HG03442 (cell line): ENCODE results near the gene CYP3A5.
"Not testable (repeated sequence)": the region's sequence is repeated elsewhere in the genome, so short reads cannot be mapped to it uniquely, and the experiment has no call there.

Source experiments
- ATAC-seq: cut with Tn5 transposase; IDR thresholded peaks from one replicate; pipeline ENCODE4 v1.9.1; 2021; ENCODE audit warnings: mild to moderate bottlenecking, moderate library complexity; ENCODE audit not compliant: unreplicated experiment

CYP3A5 gene

DNA sequence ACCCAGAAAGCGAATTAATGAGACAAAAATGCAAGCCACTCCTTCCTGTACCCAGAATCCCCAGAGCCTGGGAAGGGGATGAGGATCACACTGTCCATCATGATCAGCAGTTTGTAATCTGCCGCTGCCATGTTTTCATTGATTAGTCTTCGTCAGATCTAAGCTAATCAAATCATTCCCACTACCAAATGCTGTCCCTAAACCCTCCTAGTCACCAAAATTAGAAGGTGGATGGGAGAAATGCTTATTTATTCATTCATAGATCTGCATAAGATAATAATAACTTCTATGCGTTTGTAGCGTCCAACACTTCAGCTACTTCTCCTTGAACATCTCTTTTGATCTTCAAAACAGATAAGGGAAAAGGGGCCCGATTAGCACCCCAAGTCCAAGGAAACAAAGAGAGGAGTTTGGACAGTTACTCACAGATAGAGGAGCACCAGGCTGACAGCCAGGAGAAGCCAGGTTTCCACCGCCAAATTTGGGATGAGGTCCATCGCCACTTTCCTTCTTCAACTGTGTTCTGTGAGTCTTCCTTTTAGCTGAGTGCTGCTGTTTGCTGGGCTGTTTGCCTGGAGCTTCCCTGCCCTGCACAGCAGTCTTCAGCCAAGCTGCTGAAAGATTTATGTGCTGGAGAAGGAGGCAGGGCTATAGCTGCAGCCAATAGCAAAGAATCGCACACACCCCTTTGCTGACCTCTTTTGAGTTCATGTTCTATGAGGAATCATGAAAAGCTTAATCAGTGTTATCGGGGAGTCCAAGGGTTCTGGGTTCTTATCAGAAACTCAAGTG is at the start of gene CYP3A5:
Gene CYP3A5, minus strand, starts transcription at position 597 of the 792 bp plus-strand sequence. Its CDS starts 100 bp downstream, at position 497.
- no peak for ATAC-seq

DNA sequence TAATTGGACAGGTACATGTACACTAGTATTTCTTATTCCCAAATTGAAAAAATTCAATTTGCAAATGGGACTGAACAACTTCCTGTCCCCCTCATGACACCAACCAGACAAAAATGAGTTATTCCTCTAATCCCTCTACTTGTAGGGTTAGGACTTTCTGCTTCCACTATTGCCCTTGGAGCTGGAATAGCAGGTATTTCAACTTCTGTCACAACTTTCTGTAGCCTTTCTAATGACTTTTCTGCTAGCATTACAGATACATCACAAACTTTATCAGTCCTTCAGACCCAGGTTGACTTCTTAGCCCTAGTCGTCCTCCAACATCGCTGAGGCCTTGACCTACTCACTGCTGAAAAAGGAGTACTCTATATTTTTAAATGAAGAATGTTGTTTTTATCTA is 48.8 kb upstream of the CYP3A5 start:
- no peak for ATAC-seq

DNA sequence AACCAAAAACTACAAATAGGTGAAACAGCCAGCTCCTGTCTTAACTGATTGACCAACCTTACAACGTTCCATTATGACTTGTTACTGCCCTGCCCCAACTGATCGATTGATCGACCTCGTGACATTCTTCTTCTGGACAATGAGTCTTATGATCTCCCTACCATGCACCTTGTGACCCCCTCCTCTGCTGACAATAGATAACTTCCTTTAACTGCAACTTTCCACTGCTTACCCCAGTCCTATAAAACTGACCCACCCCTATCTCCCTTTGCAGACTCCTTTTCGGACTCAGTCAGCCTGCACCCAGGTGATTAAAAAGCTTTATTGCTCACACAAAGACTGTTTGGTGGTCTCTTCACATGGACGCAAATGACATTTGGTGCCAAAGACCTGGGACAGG is 43.4 kb upstream of the CYP3A5 start:
- not testable (repeated sequence) for ATAC-seq

DNA sequence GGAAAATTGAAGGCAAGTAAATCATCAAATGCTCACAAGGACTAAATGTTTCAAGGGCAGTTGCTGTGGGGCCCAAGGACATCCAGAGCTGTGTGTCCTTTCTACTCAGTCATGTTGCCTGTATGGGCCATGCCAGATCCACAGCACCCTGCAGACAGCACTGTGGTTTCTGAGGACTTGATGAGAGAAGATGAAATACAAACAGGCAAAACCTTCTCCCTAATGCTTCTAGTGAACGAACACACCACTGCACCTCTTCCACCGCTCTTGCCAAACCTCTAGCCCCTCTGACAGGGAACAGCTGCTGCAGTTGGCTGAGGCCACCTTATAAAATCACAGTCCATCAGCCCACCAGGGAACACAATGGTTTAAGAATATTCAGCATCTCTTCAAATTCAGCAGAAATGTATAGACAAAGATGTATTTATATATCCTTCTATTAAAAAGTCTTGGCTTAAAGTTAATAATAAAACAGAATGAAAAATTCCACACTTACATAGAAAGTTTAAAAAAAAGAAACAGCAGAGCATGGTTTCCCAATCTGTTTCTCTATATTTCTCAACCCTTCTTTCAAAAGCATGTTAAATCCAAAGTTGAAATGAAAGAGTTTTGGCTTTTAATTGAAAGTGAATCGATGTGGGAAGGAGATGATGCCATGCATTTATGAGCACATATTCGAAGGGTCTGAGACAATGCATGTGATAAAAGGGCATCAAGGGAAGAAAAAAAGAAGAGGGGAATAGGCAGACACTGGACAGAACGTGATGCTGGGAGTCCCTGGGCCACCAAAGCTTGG is 41.2 kb upstream of the CYP3A5 start:
- no peak for ATAC-seq

DNA sequence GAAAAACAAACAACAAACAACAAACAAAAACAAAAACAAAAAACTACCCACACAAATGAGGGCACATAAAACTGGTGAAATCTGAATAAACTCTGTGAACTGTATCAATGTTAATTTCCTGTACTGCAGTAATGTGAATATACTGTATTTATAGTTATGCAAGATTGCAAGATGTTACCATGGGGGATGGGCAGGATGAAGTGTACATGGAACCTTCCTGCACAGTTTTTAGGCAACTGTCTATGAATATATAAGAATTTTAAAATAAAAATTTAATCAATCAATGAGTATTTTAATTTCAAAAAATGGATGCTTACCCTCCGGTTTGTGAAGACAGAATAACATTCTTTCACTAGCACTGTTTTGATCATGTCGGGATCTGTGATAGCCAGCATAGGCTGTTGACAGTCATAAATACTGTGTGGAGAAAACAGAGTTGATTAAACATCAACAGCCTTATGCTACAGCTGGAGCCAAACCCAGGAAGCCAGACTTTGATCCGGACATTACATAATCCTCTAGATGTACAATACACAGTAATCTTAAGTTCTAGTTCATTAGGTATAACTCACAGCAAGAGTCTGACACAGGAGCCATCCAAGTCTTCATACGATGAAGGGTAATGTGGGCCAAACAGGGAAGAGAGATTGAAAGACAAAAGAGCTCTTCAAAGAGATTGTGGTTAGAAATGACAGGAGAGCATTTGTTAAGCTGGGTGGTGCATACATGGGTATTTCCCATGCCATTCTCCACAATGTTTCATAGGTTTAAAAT is 40.4 kb upstream of the CYP3A5 start:
- ATAC-seq, result no peak

DNA sequence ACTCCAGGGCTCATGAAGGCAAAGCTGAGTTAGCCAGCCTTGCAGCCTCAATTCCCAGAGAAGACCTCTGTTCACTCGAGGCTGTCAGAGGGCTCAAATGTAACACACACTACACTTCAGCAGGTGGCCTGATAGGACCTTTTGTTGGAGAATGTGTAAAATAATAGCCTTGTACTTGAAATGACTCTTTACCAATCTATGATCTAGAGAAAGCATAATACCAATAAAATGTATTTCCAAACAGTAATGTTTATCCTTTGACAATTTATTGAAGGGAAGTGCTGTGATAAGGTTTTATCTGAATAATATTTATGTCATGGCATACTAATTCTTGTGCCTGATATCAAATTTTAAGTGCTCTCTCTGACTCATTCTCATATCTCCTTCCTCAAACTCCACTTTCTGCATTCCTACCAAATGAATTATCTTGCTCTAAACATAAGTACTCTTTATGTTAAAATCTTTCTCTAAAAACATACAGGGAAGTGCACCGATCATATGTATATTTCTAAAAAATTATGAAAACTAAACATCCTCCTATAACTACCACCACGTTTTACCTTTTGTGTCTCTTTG is 34.3 kb upstream of the CYP3A5 start:
- no peak for ATAC-seq

DNA sequence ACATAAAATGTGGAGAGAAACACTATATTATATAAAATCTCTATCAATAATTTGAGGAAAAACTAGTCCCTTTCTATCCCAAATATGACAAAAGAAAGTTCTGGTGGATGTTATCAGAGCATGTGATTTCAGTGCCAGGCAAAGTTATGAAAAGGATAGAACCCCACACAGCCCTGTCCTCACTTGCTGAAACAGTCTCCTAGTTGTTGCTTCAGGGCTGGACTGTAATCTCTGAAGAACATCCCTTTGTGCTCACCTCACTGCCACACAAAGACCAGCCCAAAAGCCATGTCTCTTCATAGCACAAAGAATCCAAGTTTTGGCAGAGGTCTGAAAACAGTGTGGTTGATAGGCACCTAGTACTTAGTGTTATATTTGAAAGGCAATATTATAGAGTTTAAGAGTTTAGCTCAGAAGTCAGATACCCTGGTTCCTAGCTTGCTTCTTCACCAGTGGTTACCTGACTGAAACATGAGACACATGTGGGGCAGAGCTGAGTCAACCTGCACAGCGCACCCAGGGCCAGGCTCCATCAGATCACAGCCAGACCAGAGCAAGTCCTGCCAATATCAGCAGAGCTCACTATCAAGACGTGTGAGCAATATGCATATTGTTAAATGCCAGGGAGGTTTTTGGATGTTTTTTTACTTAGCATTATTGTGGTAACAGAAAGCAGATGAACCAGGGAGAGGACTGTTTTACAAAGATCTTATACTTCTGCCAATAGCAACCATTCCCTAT is 30.2 kb upstream of the CYP3A5 start:
- no peak for ATAC-seq

DNA sequence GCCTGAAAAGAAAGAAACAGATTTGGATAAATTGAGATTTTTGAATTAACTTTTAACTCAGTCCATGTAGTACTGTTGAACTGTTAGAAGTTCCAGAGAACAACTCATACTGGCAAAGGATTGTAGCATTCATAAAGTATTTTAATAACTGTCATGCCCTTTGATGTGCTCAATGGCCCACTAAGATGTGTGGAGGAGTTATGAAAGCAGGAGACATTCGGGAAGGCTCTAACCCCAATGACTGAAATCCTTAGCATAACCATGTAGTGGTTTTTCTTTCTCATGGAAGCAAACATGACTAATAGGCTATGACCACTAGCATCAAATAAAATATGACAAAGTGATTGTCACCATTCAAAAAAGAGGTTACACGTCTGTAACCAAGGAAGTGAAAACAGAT is 29.5 kb upstream of the CYP3A5 start:
- ATAC-seq, result no peak

DNA sequence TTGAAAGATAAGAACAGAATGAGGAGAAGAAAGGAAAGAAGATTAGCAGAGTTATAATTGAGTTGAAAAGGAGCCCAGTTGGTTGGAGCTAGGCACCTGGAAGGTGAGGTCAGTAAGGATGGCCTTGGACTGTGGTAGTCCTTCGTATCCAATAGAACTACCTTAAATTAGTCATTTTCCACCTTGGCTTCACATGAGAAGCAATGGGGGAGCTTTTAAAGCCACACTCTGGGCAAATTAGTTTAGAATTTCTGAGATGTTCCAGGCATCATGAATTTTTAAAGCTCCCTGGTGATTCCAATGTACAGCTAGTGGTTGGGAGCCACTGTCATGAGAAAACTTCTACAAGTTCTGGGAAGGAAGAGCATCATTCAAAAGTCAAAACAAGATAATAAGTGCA is 27.3 kb upstream of the CYP3A5 start:
- no peak for ATAC-seq

DNA sequence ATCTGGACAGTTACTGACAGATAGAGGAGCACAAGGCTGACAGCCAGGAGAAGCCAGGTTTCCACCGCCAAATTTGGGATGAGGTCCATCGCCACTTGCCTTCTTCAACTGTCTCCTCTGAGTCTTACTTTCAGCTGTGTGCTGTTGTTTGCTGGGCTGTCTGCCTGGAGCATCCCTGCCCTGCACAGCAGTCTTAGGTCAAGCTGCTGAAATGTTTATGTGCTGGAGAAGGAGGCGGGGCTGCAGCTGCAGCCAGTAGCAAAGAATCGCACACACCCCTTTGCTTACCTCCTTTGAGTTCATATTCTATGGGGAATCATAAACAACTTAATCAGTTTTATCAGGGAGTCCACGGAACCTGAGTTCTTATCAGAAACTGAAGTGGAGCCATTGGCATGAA is 20.1 kb upstream of the CYP3A5 start:
- no peak for ATAC-seq

DNA sequence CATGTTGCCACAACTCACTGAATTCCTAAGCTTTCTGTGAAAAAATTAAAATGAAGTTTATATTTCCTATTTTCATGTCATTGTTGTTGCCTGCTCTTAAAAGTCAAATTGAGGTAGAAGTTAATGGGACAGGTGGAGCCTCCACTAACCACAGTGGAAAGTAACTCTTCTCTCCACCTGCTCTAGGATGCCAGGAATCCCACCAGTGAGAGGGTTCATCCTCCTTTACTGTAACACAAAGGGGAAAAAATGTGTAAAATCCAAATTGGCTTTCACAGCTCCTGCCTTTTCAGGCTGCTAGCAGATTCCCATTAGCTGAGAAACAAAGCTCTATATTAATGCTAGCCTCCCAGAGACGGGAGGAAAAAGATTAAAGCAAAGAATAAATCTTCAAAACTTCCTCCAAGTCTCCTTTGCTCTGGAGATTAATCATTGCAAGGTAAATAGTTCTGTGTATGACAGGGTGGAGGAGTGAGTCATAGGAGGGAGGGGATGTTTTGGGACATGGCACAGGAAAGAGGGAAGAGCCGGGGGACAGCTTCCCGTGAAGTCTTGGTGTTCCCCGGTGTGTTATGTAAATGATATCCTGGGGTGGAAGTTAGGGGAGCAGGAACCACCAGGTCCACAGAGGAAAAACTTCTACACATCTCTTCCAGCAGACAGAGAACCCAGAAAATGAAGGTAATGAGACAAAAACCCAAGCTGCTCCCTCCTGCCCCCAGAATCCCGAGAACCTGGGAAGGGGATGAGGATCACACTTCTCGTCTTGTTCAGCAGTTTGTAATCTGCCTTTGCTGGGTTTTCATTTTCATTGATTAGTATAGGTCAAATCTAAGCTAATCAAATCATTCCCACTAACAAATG is 19.3 kb upstream of the CYP3A5 start:
- not testable (repeated sequence) for ATAC-seq

DNA sequence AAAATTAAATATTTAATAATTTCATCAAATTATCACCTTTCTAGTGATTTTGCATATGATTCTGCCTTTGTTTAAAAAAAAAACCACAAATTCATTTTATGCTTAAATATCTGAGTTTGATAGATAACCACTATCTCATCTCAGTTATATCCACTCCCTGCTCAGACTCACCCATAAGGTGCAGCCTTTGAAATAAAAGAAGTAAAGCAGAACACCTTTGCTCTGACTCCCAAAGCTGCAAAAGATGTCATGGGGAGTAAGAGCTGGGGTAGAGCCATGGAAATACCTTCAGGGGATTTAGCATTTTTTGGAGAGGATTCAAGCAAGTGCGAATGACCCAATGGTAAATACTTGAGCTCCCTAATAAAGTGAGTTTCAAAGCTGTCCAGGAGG is 15.1 kb upstream of the CYP3A5 start:
- no peak for ATAC-seq

DNA sequence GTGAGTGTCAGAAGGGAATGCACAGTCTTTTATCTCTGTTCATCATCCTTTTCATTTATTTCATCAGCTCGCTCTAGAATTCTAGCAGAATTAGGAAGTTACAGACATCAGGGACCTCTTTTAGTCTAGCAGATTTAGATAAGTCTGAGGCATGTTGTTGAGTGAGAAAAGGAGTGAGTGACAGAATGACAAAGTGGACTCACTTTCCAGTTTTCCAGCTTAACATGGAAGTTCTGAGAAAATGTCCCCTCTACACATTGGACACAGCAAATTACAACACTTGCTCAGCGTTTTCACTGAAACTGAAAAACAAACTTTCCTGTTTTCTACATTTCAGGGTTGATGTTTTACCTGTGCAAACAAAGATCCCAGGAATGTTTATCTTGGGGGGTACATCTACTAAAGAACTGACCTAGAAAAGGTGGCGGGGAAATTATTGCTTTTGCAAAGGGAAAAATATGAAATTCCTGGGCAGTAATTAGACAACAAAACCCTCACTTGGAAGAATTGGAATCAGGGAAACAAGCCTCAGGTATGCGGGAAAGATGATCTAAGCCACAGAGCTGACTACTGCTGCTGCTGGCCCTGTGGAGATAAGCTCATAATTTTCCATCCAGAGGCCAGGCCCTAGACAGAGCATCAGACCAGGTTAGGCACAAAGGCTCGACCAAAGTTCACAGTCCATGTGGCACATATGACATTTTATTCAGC is 14.6 kb upstream of the CYP3A5 start:
- no peak for ATAC-seq

DNA sequence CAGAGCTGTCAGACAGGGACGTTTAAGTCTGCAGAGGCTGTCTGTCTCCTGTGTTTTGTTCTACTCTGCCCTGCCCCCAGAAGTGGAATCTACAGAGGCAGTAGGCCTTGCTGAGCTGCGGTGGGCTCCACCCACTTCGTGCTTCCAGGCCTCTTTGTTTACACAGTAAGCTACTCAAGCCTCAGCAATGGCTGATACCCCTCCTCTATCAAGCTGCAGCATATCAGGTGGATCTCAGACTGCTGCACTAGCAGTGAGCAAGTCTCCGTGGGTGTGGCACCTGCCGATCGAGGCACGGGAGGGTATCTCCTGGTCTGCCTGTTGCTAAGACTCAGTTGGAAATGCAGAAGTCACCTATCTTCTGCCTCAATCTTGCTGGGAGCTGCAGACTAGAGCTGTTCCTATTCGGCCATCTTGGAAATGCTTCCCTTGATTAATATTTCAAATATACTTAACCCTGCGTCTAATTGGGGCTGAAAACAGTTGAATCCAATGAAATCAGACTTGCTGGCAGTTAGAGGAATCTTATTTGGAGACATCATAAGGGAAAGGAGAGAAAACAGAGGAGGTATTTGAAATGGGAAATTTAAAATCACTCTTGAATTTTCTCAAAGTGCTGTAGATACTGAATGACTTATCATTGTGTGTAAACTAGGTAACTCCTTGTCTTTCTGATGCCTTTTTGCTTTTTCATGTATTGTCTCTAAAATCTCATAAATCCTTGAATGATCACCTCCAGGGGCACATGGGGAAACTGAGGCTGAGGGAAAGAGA is 13.8 kb upstream of the CYP3A5 start:
- no peak for ATAC-seq

DNA sequence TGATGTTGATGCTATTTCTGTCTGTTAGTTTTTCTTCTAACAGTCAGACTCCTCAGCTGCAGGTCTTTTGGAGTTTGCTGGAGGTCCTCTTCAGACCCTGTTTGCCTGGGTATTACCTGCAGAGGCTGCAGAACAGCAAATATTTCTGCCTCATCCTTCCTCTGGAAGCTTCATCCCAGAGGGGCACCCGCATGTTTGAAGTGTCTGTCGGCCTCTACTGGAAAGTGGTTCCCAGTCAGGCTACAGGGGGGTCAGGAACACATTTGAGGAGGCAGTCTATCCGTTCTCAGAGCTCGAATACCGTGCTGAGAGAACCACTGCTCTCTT is 13.3 kb upstream of the CYP3A5 start:
- ATAC-seq, result no peak

DNA sequence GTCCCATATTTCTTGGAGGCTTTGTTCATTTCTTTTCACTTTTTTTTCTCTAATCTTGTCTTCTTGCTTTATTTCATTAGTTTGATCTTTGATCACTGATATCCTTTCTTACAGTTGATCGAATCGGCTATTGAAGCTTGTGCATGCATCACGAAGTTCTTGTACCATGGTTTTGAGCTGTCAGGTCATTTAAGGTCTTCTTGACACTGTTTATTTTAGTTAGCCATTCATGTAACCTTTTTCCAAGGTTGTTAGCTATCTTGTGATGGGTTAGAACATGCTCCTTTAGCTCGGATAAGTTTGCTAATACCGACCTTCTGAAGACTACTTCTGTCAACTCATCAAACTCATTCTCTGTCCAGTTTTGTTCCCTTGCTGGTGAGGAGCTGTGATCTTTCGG is 12.8 kb upstream of the CYP3A5 start:
- not testable (repeated sequence) for ATAC-seq

DNA sequence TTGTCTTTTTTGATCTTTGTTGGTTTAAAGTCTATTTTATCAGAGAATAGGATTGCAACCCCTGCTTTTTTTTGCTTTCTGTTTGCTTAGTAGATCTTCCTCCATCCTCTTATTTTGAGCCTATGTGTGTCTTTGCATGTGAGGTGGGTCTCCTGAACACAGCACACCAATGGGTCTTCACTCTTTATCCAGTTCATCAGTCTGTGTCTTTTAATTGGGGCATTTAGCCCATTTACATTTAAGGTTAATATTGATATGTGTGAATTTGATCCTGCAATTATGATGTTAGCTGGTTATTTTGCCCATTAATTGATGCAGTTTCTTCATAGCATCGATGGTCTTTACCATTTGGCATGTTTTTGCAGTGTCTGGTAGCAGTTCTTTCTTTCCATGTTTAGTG is 11.9 kb upstream of the CYP3A5 start:
- ATAC-seq, result not testable (repeated sequence)

DNA sequence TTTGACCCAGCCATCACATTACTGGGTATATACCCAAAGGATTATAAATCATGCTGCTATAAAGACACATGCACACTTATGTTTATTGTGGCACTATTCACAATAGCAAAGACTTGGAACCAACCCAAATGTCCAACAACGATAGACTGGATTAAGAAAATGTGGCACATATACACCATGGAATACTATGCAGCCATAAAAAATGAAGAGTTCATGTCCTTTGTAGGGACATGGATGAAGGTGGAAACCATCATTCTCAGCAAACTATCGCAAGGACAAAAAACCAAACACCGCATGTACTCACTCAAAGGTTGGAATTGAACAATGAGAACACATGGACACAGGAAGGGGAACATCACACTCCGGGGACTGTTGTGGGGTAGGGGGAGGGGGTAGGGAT is 11.1 kb upstream of the CYP3A5 start:
- ATAC-seq, result not testable (repeated sequence)
